GM20000 (cell line): Measurements from ENCODE around the gene BCAS1.

Source experiments
- DNase-seq: peaks from one replicate; pipeline ENCODE4 v3.0.0; 2012; ENCODE audit warnings: low spot score
- TF ChIP-seq, protein P1 (sequence below): IDR thresholded peaks from 2 replicates; pipeline ENCODE4 v1.5.1; 2012; ENCODE audit warnings: mild to moderate bottlenecking, control low read depth; ENCODE audit errors: extremely low read depth, missing control alignments

BCAS1 gene

DNA sequence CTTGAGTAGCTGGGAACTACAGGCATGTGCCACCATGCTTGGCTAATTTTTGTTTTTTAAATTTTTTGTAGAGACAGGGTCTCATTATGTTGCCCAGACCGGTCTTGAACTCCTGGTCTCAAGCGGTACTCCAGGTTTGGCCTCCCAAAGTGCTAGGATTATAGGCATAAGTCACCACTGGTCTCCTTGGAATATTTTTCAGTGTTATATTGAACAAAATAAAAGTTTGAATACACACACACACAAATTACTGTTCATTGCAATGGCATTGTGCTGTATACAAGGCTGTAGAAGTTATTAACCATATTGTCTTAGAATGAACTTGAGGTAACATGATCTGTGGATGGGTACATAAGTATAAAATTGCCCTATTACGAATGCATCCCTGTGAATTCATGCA is 166.1 kb downstream of the BCAS1 start:
- TF ChIP-seq, protein P1, sequence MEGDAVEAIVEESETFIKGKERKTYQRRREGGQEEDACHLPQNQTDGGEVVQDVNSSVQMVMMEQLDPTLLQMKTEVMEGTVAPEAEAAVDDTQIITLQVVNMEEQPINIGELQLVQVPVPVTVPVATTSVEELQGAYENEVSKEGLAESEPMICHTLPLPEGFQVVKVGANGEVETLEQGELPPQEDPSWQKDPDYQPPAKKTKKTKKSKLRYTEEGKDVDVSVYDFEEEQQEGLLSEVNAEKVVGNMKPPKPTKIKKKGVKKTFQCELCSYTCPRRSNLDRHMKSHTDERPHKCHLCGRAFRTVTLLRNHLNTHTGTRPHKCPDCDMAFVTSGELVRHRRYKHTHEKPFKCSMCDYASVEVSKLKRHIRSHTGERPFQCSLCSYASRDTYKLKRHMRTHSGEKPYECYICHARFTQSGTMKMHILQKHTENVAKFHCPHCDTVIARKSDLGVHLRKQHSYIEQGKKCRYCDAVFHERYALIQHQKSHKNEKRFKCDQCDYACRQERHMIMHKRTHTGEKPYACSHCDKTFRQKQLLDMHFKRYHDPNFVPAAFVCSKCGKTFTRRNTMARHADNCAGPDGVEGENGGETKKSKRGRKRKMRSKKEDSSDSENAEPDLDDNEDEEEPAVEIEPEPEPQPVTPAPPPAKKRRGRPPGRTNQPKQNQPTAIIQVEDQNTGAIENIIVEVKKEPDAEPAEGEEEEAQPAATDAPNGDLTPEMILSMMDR = no peak
- no peak for DNase-seq

- no peak for DNase-seq
- TF ChIP-seq, protein P1 = no peak
These were observed 166.8 kb downstream of the BCAS1 start for GRCh38 chr20:53903652-53903987.

GRCh38 chr20:53902968-53903651 is 167.3 kb downstream of the BCAS1 start:
- DNase-seq = no peak
- TF ChIP-seq, protein P1 = no peak

- TF ChIP-seq, protein P1 = no peak
- no peak for DNase-seq
These were observed 168.8 kb downstream of the BCAS1 start for GRCh38 chr20:53901497-53902096.

GRCh38 chr20:53901064-53901463 is 169.3 kb downstream of the BCAS1 start:
- DNase-seq = no peak
- TF ChIP-seq, protein P1 = no peak

DNA sequence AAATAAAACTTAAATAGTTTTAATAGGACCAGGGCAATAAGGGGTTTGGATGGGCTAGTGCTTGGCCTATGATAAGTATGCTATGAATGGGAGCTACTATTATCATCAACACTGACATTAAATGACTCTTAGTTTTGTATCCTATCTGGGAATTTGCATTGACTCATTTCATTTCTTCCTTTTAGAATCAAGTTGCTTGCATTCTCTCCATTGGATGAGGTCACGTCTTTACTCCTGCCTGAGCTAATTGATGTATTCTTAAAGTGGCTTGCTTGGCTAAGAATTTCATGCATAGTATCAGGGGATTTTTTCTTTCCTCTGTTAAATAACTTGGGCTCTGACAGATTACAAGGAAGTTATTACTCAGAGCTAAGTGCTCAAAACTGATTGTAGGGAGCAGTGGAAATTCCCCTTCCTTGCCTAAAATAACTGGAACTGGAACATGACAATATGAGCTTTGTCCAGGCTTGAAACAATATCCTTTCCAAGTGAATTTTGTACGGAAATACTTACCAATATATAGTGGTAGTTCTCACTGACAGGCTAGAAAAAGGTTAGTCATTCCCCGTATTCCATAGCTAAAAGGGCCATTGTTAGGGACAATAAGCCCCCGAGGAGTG is 169.9 kb downstream of the BCAS1 start:
- DNase-seq = no peak
- TF ChIP-seq, protein P1 = no peak
